ENCODE data around the gene MCRIP1.
A peak's percentile ranks its signal among the peaks of the same experiment; 100 is the strongest.
"Not testable (repeated sequence)": the region's sequence is repeated elsewhere in the genome, so short reads cannot be mapped to it uniquely, and the experiment has no call there.

The MCRIP1 gene

GRCh38 chr17:81840826-81841778 lies 8.0 kb upstream of the MCRIP1 start:
- DNase-seq, result no peak

DNA sequence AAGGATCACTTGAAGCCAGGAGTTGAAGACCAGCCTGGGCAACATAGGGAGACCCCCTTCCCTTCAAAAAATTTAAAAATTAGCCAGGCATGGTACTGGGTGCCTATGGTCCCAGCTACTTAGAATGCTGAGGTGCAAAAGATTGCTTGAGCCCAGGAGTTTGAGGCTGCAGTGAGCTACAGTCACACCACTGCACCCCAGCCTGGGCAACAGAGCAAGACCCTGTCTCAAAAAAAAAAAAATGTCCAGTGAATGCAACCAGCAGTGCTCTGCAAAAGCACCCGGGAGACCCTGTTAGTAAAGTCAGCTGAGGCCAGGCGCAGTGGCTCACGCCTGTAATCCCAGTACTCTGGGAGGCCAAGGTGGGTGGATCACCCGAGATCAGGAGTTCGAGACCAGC lies 7.0 kb upstream of the MCRIP1 start:
- not testable (repeated sequence) for DNase-seq

- DNase-seq, result no peak
These were observed 6.2 kb upstream of the MCRIP1 start for GRCh38 chr17:81839301-81839700.

DNA sequence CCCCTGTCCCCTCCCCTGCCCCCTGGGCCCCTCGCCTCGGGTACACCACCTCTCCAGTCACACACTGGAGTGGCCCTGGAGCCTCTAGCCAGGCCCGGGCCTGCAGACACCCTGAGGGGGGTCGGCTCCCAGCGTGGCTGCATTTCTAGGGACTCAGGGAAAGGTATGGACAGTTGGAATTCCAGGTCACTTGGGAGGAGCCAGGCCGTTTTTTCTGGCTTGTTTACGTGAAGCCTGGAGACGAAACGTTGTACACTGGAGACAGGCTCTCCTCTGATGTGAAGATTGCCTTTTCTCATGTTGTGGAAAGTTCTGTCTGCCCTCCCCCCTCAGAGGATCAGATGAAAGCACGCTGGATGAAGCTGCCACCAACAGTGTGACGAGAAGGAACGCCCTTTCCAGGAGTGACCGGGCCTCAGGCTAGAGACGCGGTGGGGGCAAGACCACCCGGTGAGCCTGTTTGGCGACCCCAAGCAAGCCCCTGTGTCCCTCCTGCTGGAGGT lies 5.7 kb upstream of the MCRIP1 start:
- DNase-seq, result no peak

- DNase-seq, result no peak
These were observed 4.5 kb upstream of the MCRIP1 start for GRCh38 chr17:81837641-81838040.

- no peak for DNase-seq
These were observed 1.8 kb upstream of the MCRIP1 start, which contains the start of gene PPP1R27 for GRCh38 chr17:81834831-81835267. TSS of gene PPP1R27 (minus strand) at chr17:81835050. CDS start at chr17:81834953, 97 bp downstream.

GRCh38 chr17:81833921-81834830 lies 1.1 kb upstream of the MCRIP1 start:
- no peak for DNase-seq

GRCh38 chr17:81832608-81833159 lies 407 bp downstream of the MCRIP1 start:
- DNase-seq, result no peak

- DNase-seq, result peak; percentile 37
These were observed 1.0 kb downstream of the MCRIP1 start for GRCh38 chr17:81831957-81832607.

DNA sequence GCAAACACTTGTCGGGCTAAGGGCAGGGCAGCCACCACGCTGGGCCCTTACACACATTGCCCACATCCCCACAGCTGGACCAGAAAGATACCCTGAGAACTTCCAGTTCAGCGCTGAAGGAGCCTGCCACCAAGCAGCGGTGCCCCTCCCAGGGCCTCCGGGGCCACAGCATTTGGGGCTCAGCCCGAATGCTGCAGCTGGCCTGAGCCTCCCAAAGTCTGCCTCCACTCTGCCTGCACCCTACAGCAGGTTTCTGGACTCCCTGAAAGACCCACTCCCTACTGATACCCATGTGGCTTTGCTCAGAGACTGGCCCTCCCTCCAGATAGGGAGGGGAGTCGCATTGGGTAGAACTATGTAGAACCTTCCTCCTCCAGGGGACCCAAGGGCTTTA lies 1.5 kb downstream of the MCRIP1 start:
- no peak for DNase-seq

DNA sequence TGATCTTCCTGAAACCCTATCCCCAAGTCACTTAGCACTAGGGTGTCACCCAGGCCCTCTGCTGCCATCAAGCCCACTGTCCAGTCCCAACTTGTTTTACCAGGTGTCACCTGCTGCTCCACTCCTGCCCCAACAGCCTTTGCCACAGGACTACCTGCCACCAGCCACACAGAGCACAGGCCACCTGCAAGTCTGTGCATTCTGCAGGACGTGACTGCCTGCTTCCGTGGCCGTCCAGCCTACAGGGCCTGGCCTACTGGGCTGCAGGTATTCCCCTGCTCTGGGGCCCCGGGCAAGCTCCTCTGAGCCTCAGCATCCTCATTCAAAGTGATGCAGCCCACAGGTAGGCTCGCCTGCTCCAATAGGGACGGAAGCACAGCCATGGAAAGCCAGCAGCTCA lies 3.2 kb downstream of the MCRIP1 start:
- no peak for DNase-seq

- no peak for DNase-seq
These were observed 4.4 kb downstream of the MCRIP1 start for GRCh38 chr17:81828656-81829055.

DNA sequence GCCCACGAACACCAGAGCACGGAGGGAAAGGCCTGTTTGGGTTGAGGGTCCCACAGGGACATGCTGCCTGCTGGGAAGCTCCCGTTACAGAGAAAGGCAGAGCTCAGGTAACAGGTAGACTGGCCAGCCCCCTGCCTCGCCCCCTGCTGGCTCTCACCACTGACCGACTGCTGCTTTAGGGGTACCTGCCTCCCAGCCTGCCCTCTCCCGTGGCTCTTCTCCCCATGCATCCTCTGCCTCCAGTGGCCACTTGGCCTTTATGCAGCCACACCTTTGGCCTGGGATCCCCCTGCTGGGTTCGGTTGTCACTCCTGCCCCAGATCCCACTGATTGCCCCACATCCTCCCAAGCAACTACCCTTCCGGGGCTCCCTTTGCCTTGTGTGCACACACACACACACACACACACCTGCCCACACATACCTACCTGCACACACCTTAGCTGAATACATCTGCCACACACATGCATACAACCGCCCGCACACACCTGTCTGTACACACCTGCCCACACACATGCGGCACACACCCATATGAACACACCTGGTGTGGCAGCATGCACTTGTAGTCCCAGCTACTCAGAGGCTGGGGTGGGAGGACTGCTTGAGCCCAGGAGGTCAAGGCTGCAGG lies 7.1 kb downstream of the MCRIP1 start:
- DNase-seq, result no peak

GRCh38 chr17:81824595-81824994 lies 8.5 kb downstream of the MCRIP1 start:
- no peak for DNase-seq

GRCh38 chr17:81823820-81824550 lies 9.1 kb downstream of the MCRIP1 start:
- DNase-seq, result no peak

- DNase-seq, result no peak
These were observed 9.9 kb downstream of the MCRIP1 start for GRCh38 chr17:81822996-81823819.

DNA sequence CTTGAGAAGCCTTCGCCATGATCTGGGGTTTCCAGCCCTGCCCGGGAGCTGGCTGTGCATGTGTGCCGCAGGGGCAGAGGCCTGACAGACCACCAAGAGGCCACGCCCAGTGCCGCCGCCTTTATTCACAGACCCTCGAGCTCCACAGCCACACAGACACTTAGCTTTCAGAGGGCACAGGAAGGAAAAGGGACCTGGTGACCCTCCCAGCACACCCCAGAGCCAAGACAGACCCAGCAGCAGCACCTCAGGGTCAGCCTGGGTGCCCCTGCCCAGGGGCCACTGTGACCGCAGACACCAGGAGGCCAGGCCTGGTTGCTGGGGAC lies 10.8 kb downstream of the MCRIP1 start:
- no peak for DNase-seq

DNA sequence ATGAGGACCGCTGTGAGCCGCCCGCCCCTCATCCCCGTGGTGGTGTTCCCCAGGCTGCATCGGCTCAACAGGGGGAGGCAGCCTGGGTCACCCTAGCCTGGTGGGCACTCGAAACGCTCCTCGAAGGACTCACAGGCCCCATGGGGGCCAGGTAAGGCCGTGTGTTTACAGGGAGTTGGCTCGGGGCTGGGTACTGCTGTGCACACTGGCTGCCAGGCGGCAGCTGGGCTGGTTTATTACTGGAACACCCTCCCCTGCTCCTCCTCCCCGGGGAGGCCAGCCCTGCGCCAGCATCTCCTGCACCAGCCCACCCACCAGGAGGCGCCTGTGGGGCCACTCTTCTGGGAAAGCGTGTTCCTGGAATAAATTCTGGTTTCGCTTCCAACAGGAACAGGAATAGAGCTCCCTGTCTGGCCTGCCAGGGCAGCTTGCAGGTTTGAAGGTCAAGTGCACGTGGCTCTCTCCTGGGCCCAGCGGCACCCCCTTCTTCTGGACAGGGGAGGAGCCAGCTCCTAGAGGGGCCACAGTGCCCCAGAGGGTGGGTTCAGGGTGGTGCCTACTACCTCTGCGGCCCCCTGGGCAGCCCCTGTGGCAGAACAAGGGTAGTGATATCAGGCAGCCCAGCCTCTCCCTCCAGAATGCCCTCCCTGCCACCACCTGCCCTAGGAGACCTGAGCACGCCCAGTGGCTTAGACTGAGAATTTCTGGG lies 11.3 kb downstream of the MCRIP1 start:
- peak; percentile 8 for DNase-seq

DNA sequence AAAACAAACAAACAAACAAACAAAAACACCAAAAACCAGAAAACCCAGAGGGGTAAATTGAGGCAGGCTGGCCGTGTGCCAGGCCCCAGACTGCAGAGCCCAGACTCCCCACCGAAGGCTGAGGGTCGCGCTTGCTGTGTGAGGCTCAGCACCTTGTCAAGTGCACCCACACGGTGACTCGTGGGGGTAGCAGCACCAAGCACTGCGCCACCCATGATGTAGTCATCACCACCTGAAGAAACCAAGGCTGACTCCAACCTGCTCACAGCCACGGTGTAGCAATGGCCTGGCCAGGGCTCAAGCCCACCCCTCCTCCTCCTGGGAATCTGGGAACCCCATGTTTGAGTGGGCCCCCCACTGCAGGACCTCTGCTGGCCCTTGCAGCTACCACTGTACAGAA lies 11.9 kb downstream of the MCRIP1 start:
- no peak for DNase-seq

DNA sequence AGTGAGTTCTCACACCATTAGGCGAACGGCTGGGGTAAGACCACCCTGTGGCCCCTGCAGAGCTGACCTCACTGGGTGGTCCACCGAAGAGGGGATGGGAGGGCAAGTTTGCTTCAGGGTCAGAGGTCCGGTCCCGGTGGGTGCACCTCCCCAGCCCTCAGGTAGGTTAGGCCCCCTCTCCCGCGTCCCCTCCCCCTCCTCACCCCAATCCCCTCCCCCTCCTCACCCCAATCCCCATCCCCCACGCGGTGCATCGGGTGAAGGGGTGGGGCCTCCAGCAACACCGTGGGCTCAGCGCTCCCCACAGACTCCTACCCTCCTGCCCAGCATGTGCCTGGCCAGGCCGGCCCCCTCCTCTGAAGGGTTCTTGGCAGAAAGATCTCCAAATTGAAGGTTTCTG lies 13.4 kb downstream of the MCRIP1 start:
- no peak for DNase-seq
